GM12864 (cell line): ENCODE results near the gene FLOT2.

ENCODE experiments used
- DNase-seq: peaks from one replicate; pipeline ENCODE4 v3.0.0-alpha.2; 2011; ENCODE audit warnings: low read depth
- H3K4me3 ChIP-seq: 2 replicates; pipeline ENCODE4 v1.5.1; 2011; ENCODE audit warnings: mild to moderate bottlenecking, low read depth, low read length, control low read depth
- TF ChIP-seq, protein P1 (sequence below): IDR thresholded peaks from 2 replicates; pipeline ENCODE4 v1.5.1; 2011; ENCODE audit warnings: low read depth, mild to moderate bottlenecking, moderate library complexity, low read length, control low read depth, inconsistent platforms; ENCODE audit errors: missing control alignments

FLOT2 gene

DNA sequence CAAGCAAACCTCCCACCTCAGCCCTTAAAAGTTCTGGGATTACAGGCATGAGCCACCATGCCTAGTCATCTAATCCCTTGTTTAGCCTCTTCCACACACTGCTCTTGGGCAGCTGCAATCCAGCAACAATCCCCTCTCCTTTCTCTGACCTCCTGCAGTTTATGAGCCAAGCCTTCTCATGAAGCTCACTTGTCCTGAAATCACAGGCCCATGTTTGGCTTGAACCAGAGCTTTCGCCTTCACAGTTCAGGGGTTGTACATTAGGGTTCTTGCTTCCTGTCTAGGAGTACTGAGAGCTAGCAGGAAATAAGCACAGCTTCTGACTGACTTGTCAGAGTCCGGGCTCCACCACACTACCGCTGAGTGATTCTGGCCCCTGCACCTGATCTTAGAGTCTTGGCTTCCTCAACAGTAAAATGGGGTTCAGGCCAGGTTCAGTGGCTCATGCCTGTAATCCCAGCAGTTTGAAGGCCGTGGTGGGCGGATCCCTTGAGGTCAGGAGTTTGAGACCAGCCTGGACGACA lies 26.4 kb downstream of the FLOT2 start:
- TF ChIP-seq, protein P1, sequence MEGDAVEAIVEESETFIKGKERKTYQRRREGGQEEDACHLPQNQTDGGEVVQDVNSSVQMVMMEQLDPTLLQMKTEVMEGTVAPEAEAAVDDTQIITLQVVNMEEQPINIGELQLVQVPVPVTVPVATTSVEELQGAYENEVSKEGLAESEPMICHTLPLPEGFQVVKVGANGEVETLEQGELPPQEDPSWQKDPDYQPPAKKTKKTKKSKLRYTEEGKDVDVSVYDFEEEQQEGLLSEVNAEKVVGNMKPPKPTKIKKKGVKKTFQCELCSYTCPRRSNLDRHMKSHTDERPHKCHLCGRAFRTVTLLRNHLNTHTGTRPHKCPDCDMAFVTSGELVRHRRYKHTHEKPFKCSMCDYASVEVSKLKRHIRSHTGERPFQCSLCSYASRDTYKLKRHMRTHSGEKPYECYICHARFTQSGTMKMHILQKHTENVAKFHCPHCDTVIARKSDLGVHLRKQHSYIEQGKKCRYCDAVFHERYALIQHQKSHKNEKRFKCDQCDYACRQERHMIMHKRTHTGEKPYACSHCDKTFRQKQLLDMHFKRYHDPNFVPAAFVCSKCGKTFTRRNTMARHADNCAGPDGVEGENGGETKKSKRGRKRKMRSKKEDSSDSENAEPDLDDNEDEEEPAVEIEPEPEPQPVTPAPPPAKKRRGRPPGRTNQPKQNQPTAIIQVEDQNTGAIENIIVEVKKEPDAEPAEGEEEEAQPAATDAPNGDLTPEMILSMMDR: no peak
- peak; percentile 90 for DNase-seq
- H3K4me3 ChIP-seq: no peak overlapping the region

DNA sequence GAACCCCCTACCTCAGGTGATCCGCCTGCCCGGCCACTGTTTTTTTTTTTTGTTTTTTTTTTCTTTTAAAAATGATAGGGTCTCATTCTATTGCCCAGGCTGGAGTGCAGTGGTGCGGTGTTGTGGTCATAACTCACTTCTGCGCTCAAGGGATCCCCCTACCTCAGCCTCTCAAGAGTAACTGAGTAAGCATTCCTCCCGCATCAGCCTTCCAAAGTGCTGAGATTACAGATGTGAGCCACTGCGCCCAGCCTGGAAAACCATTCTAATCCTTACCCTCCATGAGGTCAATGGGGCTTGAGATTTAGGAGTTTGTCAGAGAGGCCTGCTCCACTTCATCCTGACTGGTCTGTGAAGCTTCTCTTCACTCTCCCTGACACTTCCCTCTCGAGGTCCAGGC lies 30.3 kb downstream of the FLOT2 start:
- TF ChIP-seq, protein P1: no peak
- no peak overlapping the region for H3K4me3 ChIP-seq
- no peak for DNase-seq

DNA sequence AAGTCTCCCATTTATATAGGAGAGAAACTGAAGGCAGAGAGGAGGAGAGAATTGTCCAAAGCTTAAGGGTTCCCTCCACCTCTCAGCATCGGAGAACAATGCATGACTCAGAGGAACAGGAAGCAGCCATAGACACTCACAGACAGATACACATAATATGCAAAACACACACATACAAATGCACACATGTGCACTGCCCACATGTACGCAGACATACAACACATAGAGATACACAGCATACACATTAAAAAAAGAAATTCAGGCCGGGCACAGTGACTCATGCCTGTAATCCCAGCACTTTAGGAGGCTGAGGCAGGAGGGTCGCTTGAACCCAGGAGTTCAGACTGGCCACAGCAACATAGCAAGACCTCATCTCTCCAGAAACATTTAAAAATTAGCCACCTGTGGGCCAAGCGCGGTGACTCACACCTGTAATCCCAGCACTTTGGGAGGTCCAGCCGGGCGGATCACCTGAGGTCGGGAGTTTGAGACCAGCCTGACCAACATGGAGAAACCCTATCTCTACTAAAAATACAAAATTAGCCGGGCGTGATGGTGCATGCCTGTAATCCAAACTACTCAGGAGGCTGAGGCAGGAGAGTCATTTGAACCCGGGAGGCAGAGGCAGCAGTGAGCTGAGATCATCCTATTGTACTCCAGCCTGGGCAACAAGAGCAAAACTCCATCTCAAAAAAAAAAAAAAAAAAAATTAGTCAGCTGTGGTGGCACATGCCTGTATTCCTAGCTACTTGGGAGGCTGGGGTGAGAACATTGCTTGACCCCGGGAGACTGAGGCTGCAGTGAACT lies 31.4 kb downstream of the FLOT2 start:
- no peak overlapping the region for H3K4me3 ChIP-seq
- TF ChIP-seq, protein P1: no peak
- DNase-seq: no peak

DNA sequence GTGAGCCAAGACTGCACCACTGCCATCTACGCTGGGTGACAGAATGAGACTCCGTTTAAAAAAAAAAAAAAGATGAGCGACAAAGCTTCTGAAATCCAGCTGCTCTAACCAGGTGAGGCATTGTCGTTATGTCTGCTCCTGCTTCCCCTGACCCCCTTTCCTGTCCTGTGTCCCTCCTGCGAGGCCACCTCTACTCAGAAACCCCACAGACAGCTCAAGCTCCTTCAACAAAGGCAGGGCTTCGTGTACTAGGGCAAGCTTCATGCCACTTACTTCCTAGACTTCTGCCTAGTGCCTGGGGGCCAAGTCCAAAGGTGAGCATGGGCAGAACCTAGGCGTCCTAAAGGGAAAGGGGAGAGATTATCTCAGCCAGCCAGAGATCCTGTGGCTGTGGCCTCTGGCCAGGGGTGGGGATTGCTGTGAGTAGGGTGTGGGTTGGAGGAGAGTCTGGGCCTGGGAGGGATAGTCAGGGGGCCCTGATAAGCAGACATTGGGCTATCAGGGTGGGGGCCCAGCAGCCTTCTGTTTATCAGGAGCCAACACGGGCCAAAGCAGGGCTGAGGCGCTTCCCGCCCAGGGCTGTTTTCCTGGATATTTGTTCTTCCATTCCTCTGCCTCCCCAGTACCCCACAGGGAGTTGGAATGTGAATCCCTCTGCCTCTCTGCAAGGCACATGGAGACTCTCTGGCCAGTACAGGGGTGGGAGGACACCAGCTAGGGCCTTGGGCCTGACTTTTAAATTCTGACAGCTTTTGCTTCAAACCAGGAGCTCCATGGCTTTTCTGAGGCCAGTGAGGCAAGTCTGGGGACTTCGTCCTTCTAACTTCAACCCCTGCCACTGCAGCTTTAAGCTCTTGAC lies 32.3 kb downstream of the FLOT2 start:
- TF ChIP-seq, protein P1: no peak
- no peak for DNase-seq
- no peak overlapping the region for H3K4me3 ChIP-seq

DNA sequence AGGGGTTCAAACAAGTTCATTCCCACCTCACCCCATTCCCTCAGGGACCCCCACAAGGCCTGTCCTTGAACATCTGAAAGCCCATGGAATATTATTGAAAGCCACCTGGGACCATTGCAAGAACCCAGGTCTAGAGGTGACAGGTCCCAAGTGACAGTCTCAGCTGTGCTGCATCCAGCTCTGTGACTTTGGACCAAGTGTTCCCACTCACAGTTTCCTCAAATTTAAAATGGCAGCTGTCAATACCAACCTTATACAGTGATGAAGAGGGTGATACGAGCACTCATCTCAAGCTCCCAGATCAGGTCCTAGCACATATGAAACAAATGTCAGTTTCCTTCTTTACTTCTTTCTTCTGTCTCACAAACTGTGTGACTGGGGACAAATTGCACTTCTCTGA lies 33.6 kb downstream of the FLOT2 start:
- DNase-seq: no peak
- TF ChIP-seq, protein P1: no peak
- H3K4me3 ChIP-seq: no peak overlapping the region

DNA sequence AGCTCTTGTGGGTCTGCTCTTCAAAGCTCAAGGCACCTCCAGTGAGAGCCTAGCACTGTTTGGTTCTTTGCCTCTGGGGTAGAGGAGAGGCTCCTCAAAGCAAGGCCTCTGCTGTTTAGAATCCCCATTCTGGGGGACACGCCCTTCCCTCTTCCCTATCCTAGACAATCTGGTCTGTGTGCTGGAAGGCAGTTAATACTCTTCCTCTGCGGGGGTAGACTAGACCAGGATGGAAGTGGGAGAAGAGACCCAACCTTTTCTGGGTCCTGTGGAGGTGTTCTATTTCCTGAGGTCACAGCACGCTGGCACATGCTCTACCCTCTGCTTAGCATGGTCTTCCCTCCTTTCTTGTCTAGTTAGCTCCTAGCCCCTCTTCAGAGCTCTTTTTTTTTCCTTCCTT lies 35.0 kb downstream of the FLOT2 start:
- TF ChIP-seq, protein P1: no peak
- H3K4me3 ChIP-seq: no peak overlapping the region
- DNase-seq: no peak
